IMR-90 (cell line): Measurements from ENCODE around the gene QPRT.

ENCODE experiments used
- CEBPB ChIP-seq: IDR thresholded peaks from 2 replicates; pipeline ENCODE4 v1.6.1; 2012; ENCODE audit warnings: low read depth, low read length, improper control_type of control experiment
- MAFK ChIP-seq: IDR thresholded peaks from 2 replicates; pipeline ENCODE4 v1.6.1; 2012; ENCODE audit warnings: low read depth, low read length, improper control_type of control experiment
- MAZ ChIP-seq: IDR thresholded peaks from 2 replicates; pipeline ENCODE4 v1.6.1; 2012; ENCODE audit warnings: low read depth, mild to moderate bottlenecking, low read length, improper control_type of control experiment, moderate library complexity, borderline replicate concordance
- POLR2A ChIP-seq: IDR thresholded peaks from 2 replicates; pipeline ENCODE4 v1.6.1; 2012; ENCODE audit warnings: mild to moderate bottlenecking, low read depth, low read length
- RCOR1 ChIP-seq: IDR thresholded peaks from 2 replicates; pipeline ENCODE4 v1.6.1; 2012; ENCODE audit warnings: mild to moderate bottlenecking, low read length, improper control_type of control experiment; ENCODE audit not compliant: insufficient replicate concordance
- RFX5 ChIP-seq: IDR thresholded peaks from 2 replicates; pipeline ENCODE4 v1.8.0; 2012; ENCODE audit warnings: low read depth, mild to moderate bottlenecking, low read length, moderate library complexity
- TF ChIP-seq, protein P1 (sequence below): conservative IDR thresholded peaks from 2 replicates; pipeline ENCODE4 v1.5.1; 2012; ENCODE audit warnings: mild to moderate bottlenecking, low read depth, low read length, improper control_type of control experiment
- TF ChIP-seq, protein P2 (sequence below): fragments of 150-350 bp; IDR thresholded peaks from 2 replicates; pipeline ENCODE4 v1.6.1; 2016; ENCODE audit warnings: low read depth, mild to moderate bottlenecking, low read length, moderate library complexity, borderline replicate concordance
- TF ChIP-seq, protein P3 (sequence below): fragments of 150-350 bp; IDR thresholded peaks from 2 replicates; pipeline ENCODE4 v1.6.1; 2017; ENCODE audit warnings: mild to moderate bottlenecking, antibody characterized with exemption, low read length, low read depth

DNA sequence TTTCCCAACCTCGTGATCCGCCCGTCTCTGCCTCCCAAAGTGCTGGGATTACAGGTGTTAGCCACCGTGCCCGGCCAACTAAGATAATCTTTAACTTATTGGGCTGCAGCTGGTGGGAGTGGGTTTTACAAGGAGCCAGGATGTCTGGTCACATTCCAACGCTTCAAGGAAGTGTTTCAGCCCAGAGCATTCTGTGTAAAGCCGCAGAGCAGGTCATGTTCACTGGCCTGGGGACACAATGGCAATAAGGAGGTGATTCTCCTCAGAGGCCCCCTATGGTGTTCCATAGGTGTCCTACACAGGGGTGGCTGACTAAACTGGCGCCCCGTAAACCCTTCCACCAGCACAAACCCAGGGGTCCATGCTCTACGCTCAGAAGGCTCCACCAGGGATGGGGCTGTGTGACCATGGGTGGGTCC lies 1.2 kb downstream of the QPRT start:
- TF ChIP-seq POLR2A (no peak), RFX5 (no peak), MAFK (no peak), RCOR1 (no peak), CEBPB (no peak), MAZ (no peak)
- TF ChIP-seq, protein P1, sequence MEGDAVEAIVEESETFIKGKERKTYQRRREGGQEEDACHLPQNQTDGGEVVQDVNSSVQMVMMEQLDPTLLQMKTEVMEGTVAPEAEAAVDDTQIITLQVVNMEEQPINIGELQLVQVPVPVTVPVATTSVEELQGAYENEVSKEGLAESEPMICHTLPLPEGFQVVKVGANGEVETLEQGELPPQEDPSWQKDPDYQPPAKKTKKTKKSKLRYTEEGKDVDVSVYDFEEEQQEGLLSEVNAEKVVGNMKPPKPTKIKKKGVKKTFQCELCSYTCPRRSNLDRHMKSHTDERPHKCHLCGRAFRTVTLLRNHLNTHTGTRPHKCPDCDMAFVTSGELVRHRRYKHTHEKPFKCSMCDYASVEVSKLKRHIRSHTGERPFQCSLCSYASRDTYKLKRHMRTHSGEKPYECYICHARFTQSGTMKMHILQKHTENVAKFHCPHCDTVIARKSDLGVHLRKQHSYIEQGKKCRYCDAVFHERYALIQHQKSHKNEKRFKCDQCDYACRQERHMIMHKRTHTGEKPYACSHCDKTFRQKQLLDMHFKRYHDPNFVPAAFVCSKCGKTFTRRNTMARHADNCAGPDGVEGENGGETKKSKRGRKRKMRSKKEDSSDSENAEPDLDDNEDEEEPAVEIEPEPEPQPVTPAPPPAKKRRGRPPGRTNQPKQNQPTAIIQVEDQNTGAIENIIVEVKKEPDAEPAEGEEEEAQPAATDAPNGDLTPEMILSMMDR = no peak
- TF ChIP-seq, protein P2, sequence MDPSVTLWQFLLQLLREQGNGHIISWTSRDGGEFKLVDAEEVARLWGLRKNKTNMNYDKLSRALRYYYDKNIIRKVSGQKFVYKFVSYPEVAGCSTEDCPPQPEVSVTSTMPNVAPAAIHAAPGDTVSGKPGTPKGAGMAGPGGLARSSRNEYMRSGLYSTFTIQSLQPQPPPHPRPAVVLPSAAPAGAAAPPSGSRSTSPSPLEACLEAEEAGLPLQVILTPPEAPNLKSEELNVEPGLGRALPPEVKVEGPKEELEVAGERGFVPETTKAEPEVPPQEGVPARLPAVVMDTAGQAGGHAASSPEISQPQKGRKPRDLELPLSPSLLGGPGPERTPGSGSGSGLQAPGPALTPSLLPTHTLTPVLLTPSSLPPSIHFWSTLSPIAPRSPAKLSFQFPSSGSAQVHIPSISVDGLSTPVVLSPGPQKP = no peak
- TF ChIP-seq, protein P3, sequence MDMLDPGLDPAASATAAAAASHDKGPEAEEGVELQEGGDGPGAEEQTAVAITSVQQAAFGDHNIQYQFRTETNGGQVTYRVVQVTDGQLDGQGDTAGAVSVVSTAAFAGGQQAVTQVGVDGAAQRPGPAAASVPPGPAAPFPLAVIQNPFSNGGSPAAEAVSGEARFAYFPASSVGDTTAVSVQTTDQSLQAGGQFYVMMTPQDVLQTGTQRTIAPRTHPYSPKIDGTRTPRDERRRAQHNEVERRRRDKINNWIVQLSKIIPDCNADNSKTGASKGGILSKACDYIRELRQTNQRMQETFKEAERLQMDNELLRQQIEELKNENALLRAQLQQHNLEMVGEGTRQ = no peak
